WERI-Rb-1 (cell line): Measurements from ENCODE around the gene ZSWIM6.

Experiments used
- DNase-seq: peaks from one replicate; pipeline ENCODE4 v3.0.0-alpha.2; 2020
- H3K27ac ChIP-seq: fragments of 250-450 bp; sonication (Bioruptor Pico); 2 replicates; pipeline ENCODE4 v1.5.1; 2020; ENCODE audit warnings: mild to moderate bottlenecking, moderate library complexity
- H3K27me3 ChIP-seq: fragments of 250-450 bp; sonication (Bioruptor Pico); 2 replicates; pipeline ENCODE4 v1.5.1; 2021; ENCODE audit warnings: mild to moderate bottlenecking, low read depth, moderate library complexity; ENCODE audit not compliant: insufficient read depth, severe bottlenecking
- H3K36me3 ChIP-seq: fragments of 250-450 bp; sonication (Bioruptor Pico); 2 replicates; pipeline ENCODE4 v1.5.1; 2020; ENCODE audit warnings: mild to moderate bottlenecking, moderate library complexity
- H3K4me3 ChIP-seq: 2 replicates; pipeline ENCODE4 v1.5.1; 2011; ENCODE audit warnings: low read depth, mild to moderate bottlenecking, control low read depth, low read length
- H3K9me3 ChIP-seq: fragments of 250-450 bp; sonication (Bioruptor Pico); 2 replicates; pipeline ENCODE4 v1.5.1; 2021; ENCODE audit warnings: mild to moderate bottlenecking, moderate library complexity; ENCODE audit not compliant: severe bottlenecking
- TF ChIP-seq, protein P1 (sequence below): IDR thresholded peaks from 2 replicates; pipeline ENCODE4 v1.5.1; 2011; ENCODE audit warnings: low read depth, mild to moderate bottlenecking, control low read depth, inconsistent platforms, low read length

The ZSWIM6 gene

DNA sequence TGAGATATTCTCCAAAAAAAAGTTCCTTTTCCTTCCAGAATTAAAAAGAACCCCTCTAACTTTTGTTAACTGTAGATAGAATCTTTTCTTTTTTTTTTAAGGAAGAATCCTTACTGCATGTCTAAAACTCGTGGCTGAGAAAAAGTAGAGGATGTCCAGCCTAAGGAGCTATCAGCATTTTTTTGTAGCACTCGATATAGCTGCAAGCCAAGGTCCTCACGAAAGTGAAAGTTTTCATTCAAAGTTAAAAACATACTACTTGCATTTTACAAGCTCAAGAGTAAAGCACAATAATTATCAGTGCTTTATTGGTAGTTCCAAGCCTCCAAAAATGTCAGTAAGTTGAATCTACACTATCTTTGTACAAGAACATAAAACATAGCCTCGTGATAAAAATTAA lies 28.7 kb upstream of the ZSWIM6 start:
- H3K27me3 ChIP-seq = no peaks in the 10 kb centered on the region
- H3K27ac ChIP-seq = no peak overlapping the region
- H3K4me3 ChIP-seq = no peak overlapping the region
- DNase-seq = no peak
- no peaks in the 10 kb centered on the region for H3K9me3 ChIP-seq
- TF ChIP-seq, protein P1, sequence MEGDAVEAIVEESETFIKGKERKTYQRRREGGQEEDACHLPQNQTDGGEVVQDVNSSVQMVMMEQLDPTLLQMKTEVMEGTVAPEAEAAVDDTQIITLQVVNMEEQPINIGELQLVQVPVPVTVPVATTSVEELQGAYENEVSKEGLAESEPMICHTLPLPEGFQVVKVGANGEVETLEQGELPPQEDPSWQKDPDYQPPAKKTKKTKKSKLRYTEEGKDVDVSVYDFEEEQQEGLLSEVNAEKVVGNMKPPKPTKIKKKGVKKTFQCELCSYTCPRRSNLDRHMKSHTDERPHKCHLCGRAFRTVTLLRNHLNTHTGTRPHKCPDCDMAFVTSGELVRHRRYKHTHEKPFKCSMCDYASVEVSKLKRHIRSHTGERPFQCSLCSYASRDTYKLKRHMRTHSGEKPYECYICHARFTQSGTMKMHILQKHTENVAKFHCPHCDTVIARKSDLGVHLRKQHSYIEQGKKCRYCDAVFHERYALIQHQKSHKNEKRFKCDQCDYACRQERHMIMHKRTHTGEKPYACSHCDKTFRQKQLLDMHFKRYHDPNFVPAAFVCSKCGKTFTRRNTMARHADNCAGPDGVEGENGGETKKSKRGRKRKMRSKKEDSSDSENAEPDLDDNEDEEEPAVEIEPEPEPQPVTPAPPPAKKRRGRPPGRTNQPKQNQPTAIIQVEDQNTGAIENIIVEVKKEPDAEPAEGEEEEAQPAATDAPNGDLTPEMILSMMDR = no peak
- H3K36me3 ChIP-seq = no peaks in the 10 kb centered on the region

DNA sequence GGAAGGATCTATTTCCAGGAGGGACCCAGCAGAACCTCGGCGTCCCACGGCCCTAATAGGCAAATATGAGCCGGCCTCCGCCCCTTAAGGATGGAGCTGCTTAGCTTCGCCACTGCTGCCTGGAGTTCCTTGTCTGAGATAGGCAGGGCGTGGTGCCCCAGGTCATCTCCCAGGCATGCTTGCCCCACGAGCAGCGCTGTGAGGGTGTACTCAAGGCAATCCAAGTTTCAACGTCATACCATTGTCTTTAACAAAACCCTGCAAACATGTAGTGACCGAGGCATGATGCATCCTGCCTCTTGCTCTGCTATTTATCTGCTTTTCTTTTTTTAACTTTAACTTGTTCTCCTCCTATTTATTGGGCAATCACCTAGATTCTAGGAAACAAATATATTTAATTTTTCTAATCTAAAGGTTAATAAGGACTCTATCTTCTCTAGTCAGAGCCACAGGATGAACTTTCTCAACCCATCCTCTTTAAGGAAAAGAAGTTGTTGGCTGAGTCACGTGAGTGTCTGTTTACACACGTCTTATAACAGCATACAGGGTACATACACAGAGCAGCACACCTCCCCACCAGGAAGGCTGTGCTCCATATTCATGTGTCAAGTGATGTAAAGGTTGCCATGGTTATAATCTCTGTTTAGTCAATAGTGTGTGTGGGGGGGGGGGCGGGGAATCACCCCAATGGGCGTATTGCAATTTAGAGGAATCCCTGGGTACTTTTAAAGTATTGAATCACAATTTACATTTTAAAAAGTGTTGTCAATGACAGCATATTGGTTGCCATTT lies 27.3 kb upstream of the ZSWIM6 start:
- H3K4me3 ChIP-seq = no peak overlapping the region
- no peaks in the 10 kb centered on the region for H3K9me3 ChIP-seq
- TF ChIP-seq, protein P1 = no peak
- no peaks in the 10 kb centered on the region for H3K27me3 ChIP-seq
- no peaks in the 10 kb centered on the region for H3K36me3 ChIP-seq
- DNase-seq = no peak
- no peak overlapping the region for H3K27ac ChIP-seq

DNA sequence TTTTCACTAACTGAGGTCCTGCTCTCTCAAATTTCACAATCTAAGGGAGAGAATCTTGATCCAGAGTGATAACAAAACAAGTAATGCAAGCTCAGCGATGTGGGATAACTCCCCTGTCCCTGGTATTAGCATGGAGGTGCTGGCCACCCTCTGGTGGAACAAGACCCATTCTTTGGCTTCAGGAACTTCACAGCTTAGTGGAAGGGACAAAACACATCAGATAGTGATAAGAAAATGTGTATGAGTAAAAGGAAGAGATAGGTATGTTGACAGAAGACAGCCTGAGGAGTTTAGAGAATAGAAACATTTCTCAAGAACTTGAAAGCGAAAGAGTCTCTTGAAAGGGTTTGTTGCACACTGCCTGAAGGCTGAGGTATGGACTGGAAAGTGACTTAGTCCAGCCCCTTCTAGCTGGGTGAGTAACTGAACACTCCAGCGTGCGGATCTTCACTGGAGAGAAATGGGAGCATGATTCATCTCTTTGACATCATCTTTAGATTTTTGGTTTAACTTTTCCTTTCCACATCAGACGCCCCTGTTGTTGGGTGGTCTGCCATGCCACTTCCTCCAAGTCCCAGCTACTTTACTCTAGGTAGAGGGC lies 25.4 kb upstream of the ZSWIM6 start:
- H3K27me3 ChIP-seq = no peaks in the 10 kb centered on the region
- no peak overlapping the region for H3K4me3 ChIP-seq
- TF ChIP-seq, protein P1 = no peak
- no peaks in the 10 kb centered on the region for H3K9me3 ChIP-seq
- DNase-seq = no peak
- H3K27ac ChIP-seq = no peak overlapping the region
- H3K36me3 ChIP-seq = no peaks in the 10 kb centered on the region

GRCh38 chr5:61307191-61307590 lies 24.9 kb upstream of the ZSWIM6 start:
- Histone ChIP-seq H3K27me3 (no peaks in the 10 kb centered on the region), H3K4me3 (no peak overlapping the region), H3K36me3 (no peaks in the 10 kb centered on the region), H3K9me3 (no peaks in the 10 kb centered on the region), H3K27ac (no peak overlapping the region)
- TF ChIP-seq, protein P1 = no peak
- no peak for DNase-seq

DNA sequence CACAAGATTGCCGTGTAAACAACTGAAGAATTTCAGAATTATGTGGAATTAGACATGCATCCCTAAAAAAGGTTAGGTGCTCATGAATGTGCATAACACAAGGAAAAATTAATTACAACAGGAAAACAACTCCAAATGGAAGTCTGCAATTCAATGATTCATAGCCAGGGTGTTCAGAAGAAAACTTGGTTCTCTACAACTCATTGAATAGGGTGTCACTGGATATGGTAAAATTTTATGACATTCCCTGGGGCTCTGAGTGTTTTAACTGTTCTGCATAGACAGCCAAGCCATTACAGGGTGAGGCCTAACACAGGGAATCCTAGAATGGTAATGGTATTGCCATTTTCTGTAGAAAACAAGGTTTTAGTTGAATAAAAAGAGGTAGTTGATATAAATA lies 24.4 kb upstream of the ZSWIM6 start:
- TF ChIP-seq, protein P1 = no peak
- no peak overlapping the region for H3K27ac ChIP-seq
- no peaks in the 10 kb centered on the region for H3K9me3 ChIP-seq
- H3K36me3 ChIP-seq = no peaks in the 10 kb centered on the region
- no peak overlapping the region for H3K4me3 ChIP-seq
- no peak for DNase-seq
- no peaks in the 10 kb centered on the region for H3K27me3 ChIP-seq
